ENCODE data around the gene NEO1.
A peak's percentile ranks its signal among the peaks of the same experiment; 100 is the strongest.

NEO1 gene

GRCh38 chr15:73051807-73052652, at the start of gene NEO1:
Gene NEO1 (plus strand): TSS chr15:73052463. CDS start chr15:73052676, 213 bp downstream.
- TF ChIP-seq ZFX (IDR thresholded peaks at IDR 0.05; ENCODE audit: borderline replicate concordance): no peak
- TF ChIP-seq CTCF (IDR thresholded peaks at IDR 0.05): no peak
- peak within 1 kb of the TSS; percentile 77 for H3K27ac ChIP-seq

- H3K27ac ChIP-seq: no peak overlapping the region
- TF ChIP-seq CTCF (IDR thresholded peaks at IDR 0.05) (no peak), ZFX (IDR thresholded peaks at IDR 0.05; ENCODE audit: borderline replicate concordance) (no peak)
Observed at GRCh38 chr15:73004462-73004861, 47.8 kb upstream of the NEO1 start.

- no peak for TF ChIP-seq CTCF (IDR thresholded peaks at IDR 0.05)
- TF ChIP-seq ZFX (IDR thresholded peaks at IDR 0.05; ENCODE audit: borderline replicate concordance): no peak
Observed at GRCh38 chr15:73005032-73005431, 47.2 kb upstream of the NEO1 start.

GRCh38 chr15:73005446-73005845, 46.8 kb upstream of the NEO1 start:
- TF ChIP-seq ZFX (IDR thresholded peaks at IDR 0.05; ENCODE audit: borderline replicate concordance) (no peak), CTCF (IDR thresholded peaks at IDR 0.05) (no peak)
- H3K27ac ChIP-seq: no peak overlapping the region

More at GRCh38 chr15:73005032-73005431, 47.2 kb upstream of the NEO1 start:
- H3K27ac ChIP-seq: no peak overlapping the region

- H3K27ac ChIP-seq: no peak overlapping the region
- TF ChIP-seq ZFX (IDR thresholded peaks at IDR 0.05; ENCODE audit: borderline replicate concordance): no peak
- no peak for TF ChIP-seq CTCF (IDR thresholded peaks at IDR 0.05)
Observed at GRCh38 chr15:73006523-73006922, 45.7 kb upstream of the NEO1 start.

- no peak overlapping the region for H3K27ac ChIP-seq
- TF ChIP-seq ZFX (IDR thresholded peaks at IDR 0.05; ENCODE audit: borderline replicate concordance): no peak
- TF ChIP-seq CTCF (IDR thresholded peaks at IDR 0.05): no peak
Observed at GRCh38 chr15:73009066-73010056, 42.9 kb upstream of the NEO1 start.
